H9 (cell line): Measurements from ENCODE around the gene SLC52A1. TPM values are rescaled to one million over a fixed set of nuclear protein-coding genes. Genes with fewer than 3 reads are reported as not detected.

Experiments used
- DNase-seq: peaks from one replicate; pipeline ENCODE4 v3.0.0-alpha.2; 2017
- H2AFZ ChIP-seq: one replicate; pipeline ENCODE4 v1.6.1; 2013; ENCODE audit warnings: mild to moderate bottlenecking, low read length, control low read depth, moderate library complexity
- H2AK5ac ChIP-seq: 2 replicates; pipeline ENCODE4 v1.6.1; 2013; ENCODE audit warnings: low read length, control low read depth, mixed read lengths; ENCODE audit not compliant: insufficient read length
- H2BK120ac ChIP-seq: one replicate; pipeline ENCODE4 v1.6.1; 2013; ENCODE audit warnings: low read depth, mild to moderate bottlenecking, low read length, control low read depth, inconsistent platforms; ENCODE audit not compliant: poor library complexity, severe bottlenecking
- H2BK12ac ChIP-seq: 2 replicates; pipeline ENCODE4 v1.6.1; 2013; ENCODE audit warnings: low read length, control low read depth, mixed read lengths, low read depth; ENCODE audit not compliant: insufficient read length
- H2BK15ac ChIP-seq: 2 replicates; pipeline ENCODE4 v1.6.1; 2013; ENCODE audit warnings: low read depth, low read length, control low read depth
- H2BK20ac ChIP-seq: one replicate; pipeline ENCODE4 v1.6.1; 2013; ENCODE audit warnings: low read depth, mild to moderate bottlenecking, low read length, control low read depth, inconsistent platforms; ENCODE audit not compliant: poor library complexity, severe bottlenecking
- H2BK5ac ChIP-seq: 2 replicates; pipeline ENCODE4 v1.6.1; 2013; ENCODE audit warnings: low read length, control low read depth, mixed read lengths; ENCODE audit not compliant: insufficient read length
- H3K14ac ChIP-seq: 2 replicates; pipeline ENCODE4 v1.6.1; 2013; ENCODE audit warnings: low read length, control low read depth; ENCODE audit not compliant: insufficient read depth
- H3K18ac ChIP-seq: 2 replicates; pipeline ENCODE4 v1.6.1; 2013; ENCODE audit warnings: low read depth, mild to moderate bottlenecking, mixed read lengths, low read length, control low read depth; ENCODE audit not compliant: insufficient read length
- H3K23ac ChIP-seq: 2 replicates; pipeline ENCODE4 v1.6.1; 2013; ENCODE audit warnings: low read length, control low read depth, mixed read lengths, low read depth; ENCODE audit not compliant: insufficient read length
- H3K23me2 ChIP-seq: 2 replicates; pipeline ENCODE4 v1.6.1; 2013; ENCODE audit warnings: low read depth, mild to moderate bottlenecking, mixed read lengths, low read length, control low read depth; ENCODE audit not compliant: insufficient read length, poor library complexity, severe bottlenecking
- H3K27ac ChIP-seq: 2 replicates; pipeline ENCODE4 v1.5.1; 2013; ENCODE audit warnings: low read length, control low read depth, mixed read lengths, low read depth; ENCODE audit not compliant: insufficient read length
- H3K27me3 ChIP-seq: 2 replicates; pipeline ENCODE4 v1.6.1; 2013; ENCODE audit warnings: low read length, control low read depth, inconsistent platforms; ENCODE audit not compliant: insufficient read depth
- H3K4ac ChIP-seq: 2 replicates; pipeline ENCODE4 v1.6.1; 2013; ENCODE audit warnings: low read depth, mild to moderate bottlenecking, control low read depth, inconsistent platforms, low read length, moderate library complexity
- H3K4me1 ChIP-seq: 2 replicates; pipeline ENCODE4 v1.6.1; 2013; ENCODE audit warnings: low read length, control low read depth, inconsistent platforms; ENCODE audit not compliant: insufficient read depth
- H3K4me2 ChIP-seq: 2 replicates; pipeline ENCODE4 v1.6.1; 2013; ENCODE audit warnings: low read length, control low read depth, mixed read lengths; ENCODE audit not compliant: insufficient read length, insufficient read depth
- H3K56ac ChIP-seq: 2 replicates; pipeline ENCODE4 v1.6.1; 2013; ENCODE audit warnings: low read depth, mild to moderate bottlenecking, mixed read lengths, low read length, control low read depth; ENCODE audit not compliant: insufficient read length
- H3K79me1 ChIP-seq: 2 replicates; pipeline ENCODE4 v1.6.1; 2013; ENCODE audit warnings: low read depth, mild to moderate bottlenecking, moderate library complexity, low read length, control low read depth, inconsistent platforms; ENCODE audit not compliant: insufficient read depth, poor library complexity, severe bottlenecking
- H3K79me2 ChIP-seq: 2 replicates; pipeline ENCODE4 v1.6.1; 2013; ENCODE audit warnings: low read length, control low read depth, inconsistent platforms; ENCODE audit not compliant: insufficient read depth
- H3K9ac ChIP-seq: 2 replicates; pipeline ENCODE4 v1.6.1; 2013; ENCODE audit warnings: low read length, control low read depth, mixed read lengths; ENCODE audit not compliant: insufficient read length; ENCODE audit errors: extremely low read depth
- H3K9me3 ChIP-seq: one replicate; pipeline ENCODE4 v1.6.1; 2013; ENCODE audit warnings: low read depth, low read length, inconsistent platforms; ENCODE audit not compliant: control insufficient read depth
- H3T11ph ChIP-seq: one replicate; pipeline ENCODE4 v1.6.1; 2013; ENCODE audit warnings: mild to moderate bottlenecking, low read length, control low read depth, inconsistent platforms
- H4K20me1 ChIP-seq: one replicate; pipeline ENCODE4 v1.6.1; 2013; ENCODE audit not compliant: control insufficient read depth, insufficient read length, insufficient read depth
- H4K5ac ChIP-seq: 2 replicates; pipeline ENCODE4 v1.6.1; 2013; ENCODE audit warnings: low read depth, mild to moderate bottlenecking, mixed read lengths, low read length, control low read depth; ENCODE audit not compliant: insufficient read length
- H4K8ac ChIP-seq: replicated peaks from 2 replicates; pipeline ENCODE4 v1.6.1; 2013; ENCODE audit warnings: low read length, control low read depth, mixed read lengths, low read depth; ENCODE audit not compliant: insufficient read length
- H4K91ac ChIP-seq: 2 replicates; pipeline ENCODE4 v1.6.1; 2013; ENCODE audit warnings: low read depth, mild to moderate bottlenecking, moderate library complexity, mixed read lengths, low read length, control low read depth; ENCODE audit not compliant: insufficient read length
- H3K27ac Mint-ChIP-seq, 3 experiments: 2 replicates in 2 of 3; 3 replicates in 1 of 3; pipeline ENCODE4 v1.8.0; 2020 to 2021; ENCODE audit warnings: mixed read lengths in 3 of 3, mild to moderate bottlenecking in 1 of 3, moderate library complexity in 1 of 3
- H3K27me3 Mint-ChIP-seq: 2 replicates; pipeline ENCODE4 v1.8.0; 2021; ENCODE audit warnings: low read depth, mild to moderate bottlenecking, moderate library complexity, mixed read lengths
- H3K36me3 Mint-ChIP-seq, 3 experiments: 2 replicates in 2 of 3; 3 replicates in 1 of 3; pipeline ENCODE4 v1.8.0; 2020 to 2021; ENCODE audit warnings: low read depth in 3 of 3, mixed read lengths in 3 of 3; ENCODE audit not compliant: insufficient read depth in 1 of 3
- H3K4me1 Mint-ChIP-seq, 2 experiments: 2 replicates each; pipeline ENCODE4 v1.8.0; 2020; ENCODE audit warnings: mixed read lengths in 2 of 2
- H3K4me3 Mint-ChIP-seq, 2 experiments: 2 replicates in 1 of 2; 3 replicates in 1 of 2; pipeline ENCODE4 v1.8.0; 2020 to 2021; ENCODE audit warnings: mild to moderate bottlenecking in 2 of 2, mixed read lengths in 2 of 2, moderate library complexity in 1 of 2
- H3K9me3 Mint-ChIP-seq, 2 experiments: 2 replicates in 1 of 2; 3 replicates in 1 of 2; pipeline ENCODE4 v1.8.0; 2020; ENCODE audit warnings: mild to moderate bottlenecking in 2 of 2, mixed read lengths in 2 of 2, moderate library complexity in 1 of 2
- WGBS: extraction: QIAGEN DNeasy Blood & Tissue Kit; methylation state at CpG from one replicate; pipeline ENCODE4 v1.1.7; 2013; ENCODE audit warnings: missing lambda C conversion rate, low lambda C conversion rate, mixed read lengths; ENCODE audit not compliant: insufficient read length; ENCODE audit errors: extremely low coverage; 5-methylcytosine and 5-hydroxymethylcytosine counted together
- total RNA-seq: library from RNA; stranded (reverse); gene quantifications from 2 replicates; pipeline ENCODE4 v1.2.1, GENCODE V29; 2021
- TF ChIP-seq, protein P1 (sequence below): fragments of 200-600 bp; sonication (generic); conservative IDR thresholded peaks from 3 replicates; pipeline ENCODE4 v1.8.0; 2021; ENCODE audit warnings: antibody characterized with exemption, mild to moderate bottlenecking

SLC52A1 gene
- total RNA-seq, 1 experiment from 2014 or later, result 0.17 TPM

DNA sequence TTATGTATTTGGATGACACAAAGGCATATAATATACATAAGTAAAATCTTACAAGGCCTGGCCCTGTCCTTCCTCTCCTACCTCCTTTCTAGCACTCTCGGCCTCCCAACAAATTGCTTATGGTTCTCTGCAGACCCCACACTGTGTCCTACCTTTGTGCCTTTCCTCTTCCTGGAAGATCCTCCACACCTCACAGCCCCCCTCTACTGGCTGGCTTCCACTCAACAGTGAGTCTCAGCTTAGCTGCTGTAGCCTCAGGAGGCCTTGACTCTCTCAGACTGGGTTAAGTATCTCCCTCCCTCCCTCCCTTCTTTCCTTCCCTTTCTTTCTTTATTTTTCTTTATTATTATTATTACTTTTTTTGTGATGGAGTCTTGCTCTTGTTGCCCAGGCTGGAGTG lies 8.3 kb upstream of the SLC52A1 start:
- Histone ChIP-seq H3K23ac (no peak overlapping the region), H3K23me2 (no peaks in the 10 kb centered on the region), H3K18ac (no peak overlapping the region), H3T11ph (no peak overlapping the region), H4K91ac (no peak overlapping the region), H3K27me3 (no peaks in the 10 kb centered on the region), H3K14ac (no peak overlapping the region), H3K4ac (no peak overlapping the region), H4K8ac (no peak overlapping the region), H4K5ac (no peak overlapping the region), H3K4me1 (no peaks in the 10 kb centered on the region), H2AFZ (no peak overlapping the region), H3K27ac (no peak overlapping the region), H3K9me3 (no peaks in the 10 kb centered on the region), H2BK120ac (no peak overlapping the region), H4K20me1 (no peaks in the 10 kb centered on the region), H3K9ac (no peak overlapping the region), H2BK20ac (no peak overlapping the region), H2BK15ac (no peak overlapping the region), H3K79me2 (no peaks in the 10 kb centered on the region), H3K56ac (no peak overlapping the region), H2BK5ac (no peak overlapping the region), H3K4me2 (no peak overlapping the region), H2AK5ac (no peak overlapping the region), H3K79me1 (no peaks in the 10 kb centered on the region), H2BK12ac (no peak overlapping the region)
- peaks cover 14% of the 10 kb centered on the region for H3K27me3 Mint-ChIP-seq
- TF ChIP-seq, protein P1, sequence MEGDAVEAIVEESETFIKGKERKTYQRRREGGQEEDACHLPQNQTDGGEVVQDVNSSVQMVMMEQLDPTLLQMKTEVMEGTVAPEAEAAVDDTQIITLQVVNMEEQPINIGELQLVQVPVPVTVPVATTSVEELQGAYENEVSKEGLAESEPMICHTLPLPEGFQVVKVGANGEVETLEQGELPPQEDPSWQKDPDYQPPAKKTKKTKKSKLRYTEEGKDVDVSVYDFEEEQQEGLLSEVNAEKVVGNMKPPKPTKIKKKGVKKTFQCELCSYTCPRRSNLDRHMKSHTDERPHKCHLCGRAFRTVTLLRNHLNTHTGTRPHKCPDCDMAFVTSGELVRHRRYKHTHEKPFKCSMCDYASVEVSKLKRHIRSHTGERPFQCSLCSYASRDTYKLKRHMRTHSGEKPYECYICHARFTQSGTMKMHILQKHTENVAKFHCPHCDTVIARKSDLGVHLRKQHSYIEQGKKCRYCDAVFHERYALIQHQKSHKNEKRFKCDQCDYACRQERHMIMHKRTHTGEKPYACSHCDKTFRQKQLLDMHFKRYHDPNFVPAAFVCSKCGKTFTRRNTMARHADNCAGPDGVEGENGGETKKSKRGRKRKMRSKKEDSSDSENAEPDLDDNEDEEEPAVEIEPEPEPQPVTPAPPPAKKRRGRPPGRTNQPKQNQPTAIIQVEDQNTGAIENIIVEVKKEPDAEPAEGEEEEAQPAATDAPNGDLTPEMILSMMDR, result peak; percentile 50
- H3K4me3 Mint-ChIP-seq, result no peak overlapping the region
- H3K27ac Mint-ChIP-seq, result no peak overlapping the region
- no peaks in the 10 kb centered on the region; a peak in 1 of 5 replicates for H3K9me3 Mint-ChIP-seq
- H3K36me3 Mint-ChIP-seq, result no peaks in the 10 kb centered on the region; a peak in 1 of 7 replicates
- H3K4me1 Mint-ChIP-seq, result peaks cover 0 to 3% of the 10 kb centered on the region in 2 experiments; a peak in 1 of 4 replicates
- WGBS, result no CpG with 5 or more reads among the region's 1 CpG
- peak; percentile 63 for DNase-seq
